GM19043 (cell line): ENCODE results near the gene CTSD.

Experiments used
- ATAC-seq: cut with Tn5 transposase; IDR thresholded peaks from one replicate; pipeline ENCODE4 v1.9.1; 2021; ENCODE audit warnings: low read depth; ENCODE audit not compliant: unreplicated experiment

The CTSD gene

DNA sequence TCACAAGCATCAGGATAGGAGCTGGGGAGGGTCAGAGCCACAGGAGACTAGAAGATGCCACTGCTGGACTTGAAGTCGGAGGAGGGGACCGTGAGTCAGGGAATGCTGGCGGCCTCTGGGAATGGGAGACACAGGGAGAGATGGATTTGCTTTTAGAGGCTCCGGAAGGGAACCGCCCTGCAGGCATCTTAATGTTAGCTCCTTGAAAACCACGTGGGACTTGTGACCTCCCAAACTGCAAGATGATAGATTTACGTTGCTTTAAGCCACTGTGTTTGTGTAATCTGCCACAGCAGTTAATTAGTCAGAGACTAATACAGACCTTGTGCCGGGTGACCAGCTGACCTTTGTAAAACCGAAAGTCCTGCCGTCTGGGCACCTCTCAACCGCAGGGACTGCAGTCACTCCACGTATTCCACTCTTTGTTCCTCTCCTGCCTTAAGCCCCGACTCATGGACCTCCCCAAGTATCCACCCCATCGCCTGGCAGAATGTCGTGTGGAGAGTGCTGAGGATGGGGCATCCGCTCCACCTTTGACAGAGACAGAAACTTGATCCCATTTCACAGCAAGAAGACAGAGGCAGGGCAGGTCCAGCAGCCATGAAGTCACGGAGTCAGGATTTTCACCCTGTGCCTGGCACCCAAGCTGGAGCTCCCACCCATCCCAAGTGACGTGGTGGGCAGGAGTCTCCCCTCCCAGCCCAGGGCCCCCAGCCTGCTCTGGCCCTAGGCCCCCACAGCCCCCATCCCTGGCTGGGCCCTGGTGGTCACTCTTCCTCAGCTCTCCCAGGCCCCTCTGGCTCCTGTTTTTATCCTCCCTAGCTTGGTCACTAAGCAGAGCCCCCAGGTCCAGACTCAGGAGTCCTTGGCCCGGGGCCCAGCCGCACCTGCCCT, 19.4 kb upstream of the CTSD start:
- no peak for ATAC-seq

DNA sequence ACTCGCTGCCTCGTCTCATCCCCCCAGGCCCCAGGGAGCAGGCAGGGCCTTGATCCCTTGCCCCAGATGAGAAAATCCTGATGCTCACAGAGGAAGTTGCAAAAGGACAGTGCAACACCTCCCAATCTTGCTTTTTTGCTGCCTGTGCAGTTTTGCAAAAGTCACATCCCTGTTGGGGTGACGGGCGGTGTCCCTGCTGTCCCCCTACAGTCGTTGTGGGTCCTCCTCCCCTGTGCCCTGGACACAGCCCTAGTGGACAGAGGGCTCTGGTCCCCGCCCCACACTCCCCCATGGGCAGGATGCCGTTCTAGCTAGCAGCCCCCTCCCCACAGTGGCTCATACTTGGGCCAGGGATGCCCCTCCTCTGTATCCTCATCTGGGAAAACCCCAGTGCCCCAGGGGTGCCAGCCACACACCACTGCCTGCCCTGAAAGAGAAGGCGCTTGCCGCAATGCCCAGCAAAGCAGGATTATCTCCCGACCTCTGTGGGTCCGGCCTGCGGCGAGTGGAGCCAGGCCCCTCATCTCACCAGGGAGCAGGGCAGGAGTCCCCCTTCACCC, 18.4 kb upstream of the CTSD start:
- no peak for ATAC-seq

GRCh38 chr11:1781593-1781975, 17.9 kb upstream of the CTSD start:
- ATAC-seq = no peak

DNA sequence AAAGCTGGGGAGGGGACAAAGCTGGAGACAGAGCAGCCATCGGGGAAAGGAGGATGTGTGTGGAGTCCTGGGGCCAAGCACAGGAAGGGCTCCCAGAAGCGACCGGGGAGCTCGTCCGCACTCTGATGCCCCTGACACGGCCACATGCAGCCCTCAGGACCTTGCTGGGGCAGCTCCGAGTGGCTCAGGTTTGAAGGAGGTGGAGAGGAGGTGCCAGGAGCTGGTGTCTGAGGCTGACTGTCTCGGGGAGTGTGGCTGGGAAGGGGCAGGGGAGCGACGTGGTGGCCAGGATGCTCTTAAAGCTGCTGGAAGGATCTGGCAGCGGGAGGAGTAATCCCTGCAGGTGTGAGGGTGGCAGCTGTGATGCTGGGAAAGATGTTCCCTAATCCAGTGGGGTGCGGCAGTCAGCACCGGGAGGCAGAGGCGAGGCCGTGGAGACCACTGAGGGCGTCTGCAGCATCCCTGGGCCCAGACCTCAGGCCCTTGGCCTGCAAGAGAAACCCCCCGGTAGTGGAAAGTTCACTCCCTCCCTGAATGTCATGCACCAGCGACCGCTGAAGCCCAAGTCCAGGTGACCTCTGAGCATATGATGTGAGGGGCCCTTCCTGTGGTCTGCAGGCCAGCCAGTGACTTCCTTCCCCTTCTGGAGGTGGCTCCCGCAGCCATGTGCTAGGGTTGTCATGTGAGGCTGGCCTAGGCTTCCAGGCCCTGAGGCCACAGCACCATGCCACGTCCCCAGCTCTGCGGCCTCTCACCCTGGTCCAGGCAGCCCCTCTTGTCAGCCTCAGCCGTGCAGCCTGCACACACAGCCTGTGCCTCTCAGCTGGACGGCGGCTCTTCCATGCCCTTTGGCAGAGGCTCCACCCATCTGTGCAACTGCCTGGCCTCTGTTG, 17.2 kb upstream of the CTSD start:
- ATAC-seq = no peak

GRCh38 chr11:1779806-1780699, 16.3 kb upstream of the CTSD start:
- ATAC-seq = no peak

GRCh38 chr11:1779034-1779805, 15.5 kb upstream of the CTSD start:
- ATAC-seq = no peak

GRCh38 chr11:1778141-1778911, 14.6 kb upstream of the CTSD start:
- ATAC-seq = no peak

DNA sequence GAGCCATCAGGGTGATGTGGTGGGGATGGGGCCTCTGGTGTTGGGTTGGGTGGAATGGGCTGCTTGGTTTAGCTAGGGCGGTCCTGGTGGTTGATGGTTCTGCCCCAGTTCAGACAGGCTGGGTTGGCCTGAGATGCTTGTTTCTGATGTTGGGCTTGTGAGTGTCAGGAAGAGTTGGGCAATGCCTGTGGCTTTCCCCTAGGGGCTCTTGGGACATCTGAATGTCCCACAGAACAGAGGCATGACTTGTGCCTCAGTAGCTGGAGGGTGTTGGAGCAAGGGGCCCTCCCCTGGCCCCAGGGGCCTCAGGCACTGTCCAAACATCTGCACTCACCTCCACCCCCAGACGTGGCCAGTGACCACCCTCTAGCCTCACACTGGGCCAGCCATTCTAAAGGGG, 14.0 kb upstream of the CTSD start:
- ATAC-seq = no peak

DNA sequence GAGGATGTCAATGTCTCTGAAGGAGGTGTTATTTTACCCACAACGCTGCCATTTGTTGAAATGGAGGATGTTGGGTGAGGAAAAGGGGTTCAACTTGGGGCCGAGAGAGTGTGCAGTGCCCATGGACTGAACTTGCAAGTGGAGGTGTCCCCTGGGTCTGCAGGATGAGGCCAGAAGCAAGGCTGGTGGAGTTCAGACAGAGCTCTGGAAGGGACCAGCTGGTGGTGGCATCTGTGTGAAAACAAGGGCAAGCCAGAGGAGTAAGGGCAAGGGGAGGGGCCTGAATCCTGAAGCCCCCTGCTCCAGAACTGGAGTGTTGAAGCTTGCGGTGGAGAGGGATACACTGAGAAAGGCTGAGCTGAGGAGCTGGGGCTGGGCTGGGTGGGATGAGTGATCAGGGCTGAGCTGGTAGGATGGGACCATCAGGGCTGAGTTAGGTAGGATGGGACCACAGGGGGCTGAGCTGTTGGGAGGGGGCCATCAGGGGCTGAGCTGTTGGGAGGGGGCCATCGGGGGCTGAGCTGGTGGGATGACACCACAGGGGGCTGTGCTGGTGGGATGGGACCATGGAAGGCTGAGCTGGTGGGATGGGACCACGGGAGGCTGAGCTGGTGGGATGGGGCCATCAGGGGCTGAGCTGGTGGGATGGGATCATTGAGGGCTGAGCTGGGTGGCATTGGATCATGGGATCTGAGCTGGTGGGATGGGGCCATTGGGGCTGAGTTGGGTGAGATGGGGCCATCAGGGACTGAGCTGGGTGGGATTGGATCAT, 13.4 kb upstream of the CTSD start:
- ATAC-seq = no peak

DNA sequence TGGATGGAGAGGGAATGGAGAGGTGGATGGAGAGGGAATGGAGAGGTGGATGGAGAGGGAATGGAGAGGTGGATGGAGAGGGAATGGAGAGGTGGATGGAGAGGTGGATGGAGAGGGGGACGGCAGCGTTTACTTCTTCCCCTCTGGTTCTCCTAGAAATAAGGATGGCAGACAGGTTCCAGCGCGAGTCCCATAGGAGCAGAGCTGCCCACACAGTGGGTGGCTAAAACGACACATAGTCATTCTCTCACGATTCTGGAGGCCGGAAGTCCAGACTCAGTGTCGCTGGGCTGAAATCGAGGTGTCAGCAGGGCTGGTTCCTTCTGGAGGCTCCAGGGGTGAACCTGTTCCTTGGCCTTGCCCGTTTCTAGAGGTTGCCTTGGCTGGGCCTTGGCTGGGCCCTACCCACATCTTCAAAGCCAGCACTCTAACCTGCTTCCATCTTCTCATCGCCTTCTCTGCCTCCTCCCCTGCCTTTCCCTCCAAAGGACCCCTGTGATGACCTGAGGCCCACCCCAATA, 12.7 kb upstream of the CTSD start:
- no peak for ATAC-seq

GRCh38 chr11:1774886-1775285, 11.2 kb upstream of the CTSD start:
- no peak for ATAC-seq

DNA sequence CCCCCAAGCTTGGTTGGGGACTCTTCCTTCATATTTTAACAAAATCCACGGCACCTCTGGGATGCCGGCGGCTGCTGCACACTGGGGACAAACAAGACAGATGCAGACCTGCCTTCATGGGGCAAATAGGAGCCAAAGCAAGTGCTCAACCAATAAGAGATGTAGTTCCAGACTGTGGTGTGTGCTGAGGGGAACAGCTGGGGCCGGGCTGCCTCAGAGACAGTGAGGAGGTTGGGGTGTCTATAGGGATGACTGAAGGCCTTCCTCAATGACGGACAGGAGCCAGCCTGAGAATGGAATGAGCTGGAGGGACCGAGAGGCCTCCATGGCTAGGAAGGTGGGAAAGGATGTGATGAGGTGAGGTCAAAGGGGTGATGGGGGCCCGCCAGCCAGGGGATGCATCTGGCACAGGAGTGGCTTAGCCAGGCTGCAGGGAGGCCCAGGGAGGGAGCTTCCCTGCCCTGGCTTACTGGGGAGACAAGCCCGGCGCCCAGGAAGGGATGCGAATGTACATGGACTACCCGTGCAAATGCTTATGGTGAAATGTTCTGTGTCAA, 10.3 kb upstream of the CTSD start:
- ATAC-seq = no peak

GRCh38 chr11:1773131-1773993, 9.6 kb upstream of the CTSD start:
- ATAC-seq = no peak

DNA sequence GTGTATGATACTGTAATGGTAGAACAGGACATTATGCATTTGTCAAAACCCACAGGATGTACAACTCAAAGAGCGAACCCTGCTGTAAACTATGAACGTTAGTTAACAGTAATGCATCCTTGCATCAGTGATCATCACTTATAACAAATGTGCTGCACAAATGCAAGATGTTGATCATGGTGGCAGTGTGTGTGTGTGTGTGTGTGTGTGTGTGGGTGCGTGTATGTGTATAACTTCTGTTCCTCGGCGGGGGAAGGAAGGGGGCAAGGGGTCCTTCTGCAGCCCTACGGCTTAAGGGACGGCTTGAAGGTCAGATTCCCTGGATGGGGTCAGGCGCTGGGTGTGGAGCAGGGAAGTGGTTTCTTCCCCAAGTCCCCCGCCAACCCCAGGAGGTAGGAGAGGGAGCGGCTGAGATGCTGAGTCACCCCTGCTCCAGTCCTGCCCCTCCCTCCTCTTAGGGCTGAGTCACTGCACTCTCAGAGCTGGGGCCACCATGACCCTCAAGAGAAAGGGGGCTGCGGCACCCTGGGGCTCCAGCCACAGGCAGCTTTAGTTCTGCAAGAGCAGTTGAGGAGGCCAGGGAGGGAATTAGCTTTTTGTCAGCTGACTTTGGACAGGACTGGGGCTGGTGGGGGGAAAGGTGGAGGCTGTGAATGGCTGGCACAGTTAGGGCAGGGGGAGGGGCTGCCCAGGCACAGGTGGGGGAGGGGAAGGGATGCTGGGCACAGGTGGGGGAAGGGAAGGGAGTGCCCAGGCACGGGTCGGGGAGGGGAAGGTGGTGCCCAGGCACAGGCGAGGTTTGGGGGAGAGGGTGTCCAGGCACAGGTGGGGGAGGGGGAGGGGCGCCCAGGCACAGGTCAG, 8.8 kb upstream of the CTSD start:
- ATAC-seq = no peak

GRCh38 chr11:1771700-1772099, 8.0 kb upstream of the CTSD start:
- no peak for ATAC-seq

GRCh38 chr11:1771273-1771672, 7.5 kb upstream of the CTSD start:
- ATAC-seq = no peak
